ENCODE data around the gene GPAT2.
A peak's percentile ranks its signal among the peaks of the same experiment; 100 is the strongest.
"Not testable (repeated sequence)": the region's sequence is repeated elsewhere in the genome, so short reads cannot be mapped to it uniquely, and the experiment has no call there.

The GPAT2 gene

GRCh38 chr2:96023701-96024100, 11.0 kb downstream of the GPAT2 start:
- DNase-seq (ENCODE audit: low spot score): not testable (repeated sequence)

GRCh38 chr2:96022701-96023447, 11.8 kb downstream of the GPAT2 start:
- DNase-seq (ENCODE audit: low spot score): peak; percentile 81

GRCh38 chr2:96022126-96022525, 12.6 kb downstream of the GPAT2 start:
- DNase-seq (ENCODE audit: low spot score): not testable (repeated sequence)

GRCh38 chr2:96021142-96021541, 13.6 kb downstream of the GPAT2 start:
- not testable (repeated sequence) for DNase-seq (ENCODE audit: low spot score)

- DNase-seq (ENCODE audit: low spot score): not testable (repeated sequence)
Observed at GRCh38 chr2:96019909-96020590, 14.7 kb downstream of the GPAT2 start.

GRCh38 chr2:96016321-96016720, 18.4 kb downstream of the GPAT2 start:
- DNase-seq (ENCODE audit: low spot score): not testable (repeated sequence)

GRCh38 chr2:96012792-96013264, 21.9 kb downstream of the GPAT2 start:
- not testable (repeated sequence) for DNase-seq (ENCODE audit: low spot score)

GRCh38 chr2:96012086-96012791, 22.5 kb downstream of the GPAT2 start:
- DNase-seq (ENCODE audit: low spot score): not testable (repeated sequence)

GRCh38 chr2:96011129-96011455, 23.6 kb downstream of the GPAT2 start:
- not testable (repeated sequence) for DNase-seq (ENCODE audit: low spot score)

- DNase-seq (ENCODE audit: low spot score): peak; percentile 55
Observed at GRCh38 chr2:96010320-96011128, 24.2 kb downstream of the GPAT2 start.

- DNase-seq (ENCODE audit: low spot score): not testable (repeated sequence)
Observed at GRCh38 chr2:96009833-96010232, 24.9 kb downstream of the GPAT2 start.

- DNase-seq (ENCODE audit: low spot score): not testable (repeated sequence)
Observed at GRCh38 chr2:96008051-96008450, 26.7 kb downstream of the GPAT2 start.

- DNase-seq (ENCODE audit: low spot score): not testable (repeated sequence)
Observed at GRCh38 chr2:96006248-96006647, 28.5 kb downstream of the GPAT2 start.

- DNase-seq (ENCODE audit: low spot score): peak; percentile 2
Observed at GRCh38 chr2:95992520-95993272, 42.0 kb downstream of the GPAT2 start.

- not testable (repeated sequence) for DNase-seq (ENCODE audit: low spot score)
Observed at GRCh38 chr2:95992102-95992501, 42.6 kb downstream of the GPAT2 start.

- DNase-seq (ENCODE audit: low spot score): peak; percentile 4
Observed at GRCh38 chr2:95991351-95992094, 43.2 kb downstream of the GPAT2 start, which contains the start of gene ANKRD36C. Gene ANKRD36C, minus strand, starts transcription at chr2:95991824. Its CDS starts 116 bp downstream, at chr2:95991708.

- DNase-seq (ENCODE audit: low spot score): not testable (repeated sequence)
Observed at GRCh38 chr2:95990884-95991283, 43.8 kb downstream of the GPAT2 start.
